Thyroid gland (tissue), 4 donors: ENCODE results near the gene FHIT.

ENCODE experiments used
- CTCF ChIP-seq, 6 experiments: fragments of 200-600 bp in 3 of 6; fragments of 450-650 bp in 3 of 6; sonication (generic) in 3 of 6; IDR thresholded peaks; one replicate each; pipeline ENCODE4 v1.5.1; 2016 to 2019; ENCODE audit warnings: antibody characterized with exemption in 6 of 6, mild to moderate bottlenecking in 2 of 6, inconsistent platforms in 1 of 6, moderate library complexity in 1 of 6
- POLR2A ChIP-seq, 2 donors: fragments of 450-650 bp; IDR thresholded peaks; one replicate each; pipeline ENCODE4 v1.6.1; 2017; ENCODE audit warnings: antibody characterized with exemption in 2 of 2, mild to moderate bottlenecking in 2 of 2, moderate library complexity in 1 of 2

- TF ChIP-seq CTCF (IDR thresholded peaks at IDR 0.05) (no peak), POLR2A (IDR thresholded peaks at IDR 0.05) (no peak)
These were observed 77.6 kb downstream of the FHIT start for GRCh38 chr3:61173676-61174075.
